Liver (tissue), 9 donors: ENCODE data around the gene CELF2. TPM values are rescaled to one million over a fixed set of nuclear protein-coding genes. Genes with fewer than 3 reads are reported as not detected.

Experiments
- DNase-seq: peaks from one replicate; pipeline ENCODE4 v3.0.0-alpha.2; 2017; ENCODE audit warnings: low spot score
- H3K27ac ChIP-seq, 2 donors: one replicate each; pipeline ENCODE4 v1.7.0; 2013; ENCODE audit warnings: inconsistent platforms in 2 of 2, low read length in 2 of 2, control low read depth in 1 of 2, low read depth in 1 of 2, mild to moderate bottlenecking in 1 of 2
- H3K27me3 ChIP-seq, 4 donors: one replicate each; pipeline versions ENCODE4 v1.6.1 to v1.7.0; 2013; ENCODE audit warnings: low read length in 3 of 4, inconsistent platforms in 1 of 4, mild to moderate bottlenecking in 1 of 4, moderate library complexity in 1 of 4; ENCODE audit not compliant: control insufficient read depth in 4 of 4, insufficient read depth in 4 of 4
- H3K36me3 ChIP-seq, 4 donors: one replicate each; pipeline versions ENCODE4 v1.6.1 to v1.7.0; 2013; ENCODE audit warnings: low read length in 3 of 4, mild to moderate bottlenecking in 3 of 4, low read depth in 1 of 4, moderate library complexity in 1 of 4; ENCODE audit not compliant: control insufficient read depth in 4 of 4, insufficient read depth in 3 of 4
- H3K4me1 ChIP-seq, 4 donors: one replicate each; pipeline versions ENCODE4 v1.6.1 to v1.7.0; 2013; ENCODE audit warnings: low read length in 3 of 4, mild to moderate bottlenecking in 3 of 4, moderate library complexity in 1 of 4; ENCODE audit not compliant: control insufficient read depth in 4 of 4, insufficient read depth in 4 of 4
- H3K4me3 ChIP-seq, 3 donors: one replicate each; pipeline versions ENCODE4 v1.6.1 to v1.7.0; 2013; ENCODE audit warnings: low read length in 3 of 3, control low read depth in 1 of 3, low read depth in 1 of 3, mild to moderate bottlenecking in 1 of 3
- H3K9ac ChIP-seq, 2 donors: one replicate each; pipeline ENCODE4 v1.7.0; 2013; ENCODE audit warnings: low read length in 2 of 2, mild to moderate bottlenecking in 2 of 2, moderate library complexity in 2 of 2, control low read depth in 1 of 2, low read depth in 1 of 2
- H3K9me3 ChIP-seq, 4 donors: one replicate each; pipeline versions ENCODE4 v1.6.1 to v1.7.0; 2013; ENCODE audit warnings: low read length in 3 of 4; ENCODE audit not compliant: control insufficient read depth in 4 of 4
- ATF3 ChIP-seq: IDR thresholded peaks from 2 replicates; pipeline ENCODE4 v1.6.1; 2016; ENCODE audit warnings: antibody characterized with exemption
- CTCF ChIP-seq: fragments of 150-350 bp; IDR thresholded peaks from 2 replicates; pipeline ENCODE4 v1.5.1; 2017; ENCODE audit warnings: improper control_type of control experiment, low read depth, low read length; ENCODE audit not compliant: missing input control
- EGR1 ChIP-seq, 2 donors: IDR thresholded peaks; 2 replicates each; pipeline ENCODE4 v1.6.1; 2016 to 2018; ENCODE audit warnings: antibody characterized with exemption in 2 of 2, low read depth in 2 of 2
- FOXA1 ChIP-seq: IDR thresholded peaks from 2 replicates; pipeline ENCODE4 v1.6.1; 2016; ENCODE audit warnings: antibody characterized with exemption
- FOXA2 ChIP-seq: IDR thresholded peaks from 2 replicates; pipeline ENCODE4 v1.6.1; 2016; ENCODE audit warnings: antibody characterized with exemption
- HNF4A ChIP-seq, 2 donors: conservative IDR thresholded peaks; 2 replicates each; pipeline ENCODE4 v1.6.1; 2016; ENCODE audit warnings: antibody characterized with exemption in 2 of 2, mild to moderate bottlenecking in 2 of 2
- HNF4G ChIP-seq: IDR thresholded peaks from 2 replicates; pipeline ENCODE4 v1.6.1; 2016; ENCODE audit warnings: antibody characterized with exemption
- JUND ChIP-seq, 2 donors: IDR thresholded peaks; 2 replicates each; pipeline ENCODE4 v1.6.1; 2016; ENCODE audit warnings: antibody characterized with exemption in 2 of 2
- MAX ChIP-seq: IDR thresholded peaks from 2 replicates; pipeline ENCODE4 v1.6.1; 2016; ENCODE audit warnings: antibody characterized with exemption
- NR2F2 ChIP-seq: IDR thresholded peaks from 2 replicates; pipeline ENCODE4 v1.6.1; 2016; ENCODE audit warnings: antibody characterized with exemption
- RAD21 ChIP-seq, 2 donors: IDR thresholded peaks; 2 replicates each; pipeline ENCODE4 v1.6.1; 2016; ENCODE audit warnings: antibody characterized with exemption in 2 of 2, mild to moderate bottlenecking in 2 of 2
- REST ChIP-seq: IDR thresholded peaks from 2 replicates; pipeline ENCODE4 v1.6.1; 2016; ENCODE audit warnings: antibody characterized with exemption, mild to moderate bottlenecking
- RXRA ChIP-seq, 2 donors: IDR thresholded peaks; 2 replicates each; pipeline ENCODE4 v1.6.1; 2017 to 2018; ENCODE audit warnings: antibody characterized with exemption in 2 of 2, mild to moderate bottlenecking in 1 of 2
- SP1 ChIP-seq: IDR thresholded peaks from 2 replicates; pipeline ENCODE4 v1.6.1; 2018; ENCODE audit warnings: antibody characterized with exemption, mild to moderate bottlenecking
- ZBTB33 ChIP-seq: IDR thresholded peaks from 2 replicates; pipeline ENCODE4 v1.6.1; 2016; ENCODE audit warnings: antibody characterized with exemption
- WGBS: extraction: QIAGEN DNeasy Blood & Tissue Kit; methylation state at CpG from one replicate; pipeline ENCODE4 v1.1.7; 2013; 5-methylcytosine and 5-hydroxymethylcytosine counted together
- polyA plus RNA-seq, 2 donors: library from polyadenylated mRNA; stranded (reverse) in 1 of 2; unstranded in 1 of 2; fragments of 200-250 nt in 1 of 2; fragments of >200 nt in 1 of 2; fragmentation: Nextera tagmentation in 1 of 2; extraction: Ambion mirVana in 1 of 2; gene quantifications; one replicate each; pipeline versions ENCODE4 v1.2.1 to v1.2.3, GENCODE V29; 2013 to 2015
- total RNA-seq, 2 donors: library from RNA; depleted of rRNA; stranded (reverse); fragments of >200 nt; gene quantifications; one replicate each; pipeline ENCODE4 v1.2.3, GENCODE V29; 2014
- donor health status: healthy.
- donor health status: healthy.
- donor health status: healthy.
- donor health status: healthy.
- donor health status: healthy.

The CELF2 gene
- total and polyA plus RNA-seq, 4 donors = 1.4 to 8.5 (median 5.6) TPM

GRCh38 chr10:11236234-11236633, 218.6 kb downstream of the CELF2 start (continued):
- TF ChIP-seq SP1 (no peak), EGR1 (IDR thresholded peaks at IDR 0.05; ENCODE audit: low read depth in 2 of 2) (no peak), CTCF (no peak), ATF3 (no peak), MAX (no peak), HNF4G (no peak), NR2F2 (no peak), RXRA (IDR thresholded peaks at IDR 0.05) (no peak), JUND (IDR thresholded peaks at IDR 0.05) (no peak), FOXA2 (no peak)

GRCh38 chr10:11237571-11237970, 219.9 kb downstream of the CELF2 start:
- Histone ChIP-seq H3K27me3 (no peaks in the 10 kb centered on the region), H3K27ac (no peak overlapping the region), H3K4me3 (no peak overlapping the region), H3K9me3 (peaks cover 0 to 2% (median 0%) of the 10 kb centered on the region in 4 donors), H3K9ac (no peak overlapping the region), H3K36me3 (no peaks in the 10 kb centered on the region), H3K4me1 (peaks cover 0 to 2% (median 0%) of the 10 kb centered on the region in 4 donors)
- WGBS = 76% methylated on average over 7 of the region's 7 CpGs
- TF ChIP-seq RAD21 (IDR thresholded peaks at IDR 0.05) (no peak), ZBTB33 (no peak), FOXA2 (no peak), RXRA (IDR thresholded peaks at IDR 0.05) (no peak), REST (no peak), FOXA1 (no peak), CTCF (no peak), HNF4A (conservative IDR thresholded peaks at IDR 0.05) (no peak)
- no peak for DNase-seq
